ENCODE results near the gene NDUFV1.

GRCh38 chr11:67641338-67642172 is 34.8 kb downstream of the NDUFV1 start:
- TF ChIP-seq CTCF (IDR thresholded peaks at IDR 0.05; ENCODE audit: low read depth, low read length, poor library complexity, severe bottlenecking): no peak
- no peak for TF ChIP-seq EZH2phosphoT487 (IDR thresholded peaks at IDR 0.05; ENCODE audit: borderline replicate concordance, low read length)
